WTC11 (cell line): ENCODE measurements around the gene KLC1. TPM values are rescaled to one million over a fixed set of nuclear protein-coding genes. Genes with fewer than 3 reads are reported as not detected.
A peak's percentile ranks its signal among the peaks of the same experiment; 100 is the strongest.

ENCODE experiments used
- ATAC-seq: fragments of 200-7000 bp; cut with Tn5 transposase; 2 replicates; pipeline ENCODE4 v1.10.0; 2021; ENCODE audit warnings: mild to moderate bottlenecking, moderate library complexity
- CTCF ChIA-PET: fragments of 300-600 bp; sonication (Branson Sonifier 250); formaldehyde crosslinking; loops from one replicate; lab custom pipeline; 2021; ENCODE audit warnings: antibody characterized with exemption; lab: Charles Lee
- POLR2A ChIA-PET: fragments of 350-600 bp; sonication (Branson Sonifier 250); formaldehyde crosslinking; loops from one replicate; lab custom pipeline; 2021; ENCODE audit warnings: antibody characterized with exemption; lab: Charles Lee
- DNase-seq: peaks from one replicate; pipeline ENCODE4 v3.0.0; 2021; ENCODE audit warnings: low spot score
- H3K27ac Mint-ChIP-seq: 2 replicates; pipeline ENCODE4 v1.8.0; 2021; ENCODE audit warnings: mixed read lengths
- H3K27me3 Mint-ChIP-seq: 2 replicates; pipeline ENCODE4 v1.8.0; 2021; ENCODE audit warnings: low read depth, mild to moderate bottlenecking, moderate library complexity, mixed read lengths
- H3K36me3 Mint-ChIP-seq: 2 replicates; pipeline ENCODE4 v1.8.0; 2021; ENCODE audit warnings: mixed read lengths
- H3K4me1 Mint-ChIP-seq: 2 replicates; pipeline ENCODE4 v1.8.0; 2022; ENCODE audit warnings: mixed read lengths
- H3K4me3 Mint-ChIP-seq: 2 replicates; pipeline ENCODE4 v1.8.0; 2021; ENCODE audit warnings: mild to moderate bottlenecking, moderate library complexity, mixed read lengths
- H3K9me3 Mint-ChIP-seq: 2 replicates; pipeline ENCODE4 v1.8.0; 2021; ENCODE audit warnings: mixed read lengths
- AFF4 ChIP-seq: sonication (generic); formaldehyde crosslinking; IDR thresholded peaks from 2 replicates; pipeline ENCODE4 v1.8.1; 2023; ENCODE audit warnings: mild to moderate bottlenecking, missing genetic modification reagents, borderline replicate concordance
- CBFB ChIP-seq: sonication (generic); formaldehyde crosslinking; IDR thresholded peaks from 2 replicates; pipeline ENCODE4 v1.8.1; 2022; ENCODE audit warnings: mild to moderate bottlenecking, low read depth, missing genetic modification reagents
- E2F5 ChIP-seq: sonication (generic); formaldehyde crosslinking; IDR thresholded peaks from 2 replicates; pipeline ENCODE4 v1.8.1; 2022; ENCODE audit warnings: mild to moderate bottlenecking, moderate library complexity, missing genetic modification reagents
- ELF4 ChIP-seq: sonication (generic); formaldehyde crosslinking; IDR thresholded peaks from 2 replicates; pipeline ENCODE4 v1.8.1; 2022; ENCODE audit warnings: low read depth, mild to moderate bottlenecking, moderate library complexity, missing genetic modification reagents
- FOXJ3 ChIP-seq: sonication (generic); formaldehyde crosslinking; IDR thresholded peaks from 2 replicates; pipeline ENCODE4 v1.9.0; 2021; ENCODE audit warnings: missing genetic modification reagents, mild to moderate bottlenecking, borderline replicate concordance
- IRF1 ChIP-seq: sonication (generic); formaldehyde crosslinking; IDR thresholded peaks from 2 replicates; pipeline ENCODE4 v1.8.0; 2023; ENCODE audit warnings: missing genetic modification reagents
- KAT7 ChIP-seq: sonication (generic); formaldehyde crosslinking; IDR thresholded peaks from 2 replicates; pipeline ENCODE4 v1.8.1; 2023; ENCODE audit warnings: missing genetic modification reagents, mild to moderate bottlenecking, borderline replicate concordance
- NR3C1 ChIP-seq: sonication (generic); formaldehyde crosslinking; conservative IDR thresholded peaks from 2 replicates; pipeline ENCODE4 v1.8.1; 2023; ENCODE audit warnings: low read depth, mild to moderate bottlenecking, missing genetic modification reagents
- RORB ChIP-seq: fragments of 250-450 bp; sonication (Bioruptor Pico); IDR thresholded peaks from 2 replicates; pipeline ENCODE4 v1.9.0; 2021; ENCODE audit warnings: mild to moderate bottlenecking
- SOX15 ChIP-seq: fragments of 250-450 bp; sonication (Bioruptor Pico); IDR thresholded peaks from 2 replicates; pipeline ENCODE4 v1.9.0; 2021; ENCODE audit warnings: mild to moderate bottlenecking
- SP1 ChIP-seq: sonication (generic); formaldehyde crosslinking; conservative IDR thresholded peaks from 2 replicates; pipeline ENCODE4 v1.8.1; 2022; ENCODE audit warnings: missing genetic modification reagents
- TEAD4 ChIP-seq: sonication (generic); formaldehyde crosslinking; IDR thresholded peaks from 2 replicates; pipeline ENCODE4 v1.8.0; 2022; ENCODE audit warnings: mild to moderate bottlenecking, missing genetic modification reagents
- ZMAT4 ChIP-seq: fragments of 250-450 bp; sonication (Bioruptor Pico); IDR thresholded peaks from 2 replicates; pipeline ENCODE4 v1.9.0; 2021; ENCODE audit warnings: mild to moderate bottlenecking
- ZNF219 ChIP-seq: sonication (generic); formaldehyde crosslinking; IDR thresholded peaks from 2 replicates; pipeline ENCODE4 v1.8.0; 2023; ENCODE audit warnings: missing genetic modification reagents, mild to moderate bottlenecking, borderline replicate concordance
- ZNF232 ChIP-seq: sonication (generic); formaldehyde crosslinking; IDR thresholded peaks from 2 replicates; pipeline ENCODE4 v1.8.0; 2022; ENCODE audit warnings: mild to moderate bottlenecking, missing genetic modification reagents
- ZNF423 ChIP-seq: fragments of 250-450 bp; sonication (Bioruptor Pico); IDR thresholded peaks from 2 replicates; pipeline ENCODE4 v2.1.2; 2022; ENCODE audit warnings: mild to moderate bottlenecking, moderate library complexity
- total RNA-seq: library from RNA; stranded (reverse); gene quantifications from 3 replicates; pipeline ENCODE4 v1.2.3, GENCODE V29; 2021
- TF ChIP-seq, protein P1 (sequence below): fragments of 250-450 bp; sonication (Bioruptor Pico); IDR thresholded peaks from 2 replicates; pipeline ENCODE4 v2.1.2; 2022; ENCODE audit warnings: mild to moderate bottlenecking, moderate library complexity
- TF ChIP-seq, protein P2 (sequence below): sonication (generic); formaldehyde crosslinking; IDR thresholded peaks from 2 replicates; pipeline ENCODE4 v1.8.0; 2022; ENCODE audit warnings: mild to moderate bottlenecking, missing genetic modification reagents
- TF ChIP-seq, protein P3 (sequence below): sonication (generic); formaldehyde crosslinking; IDR thresholded peaks from 2 replicates; pipeline ENCODE4 v1.8.1; 2023; ENCODE audit warnings: mild to moderate bottlenecking, moderate library complexity, missing genetic modification reagents
- TF ChIP-seq, protein P4 (sequence below): sonication (generic); formaldehyde crosslinking; IDR thresholded peaks from 2 replicates; pipeline ENCODE4 v1.8.1; 2022; ENCODE audit warnings: low read depth, missing genetic modification reagents, borderline replicate concordance

The KLC1 gene
- total RNA-seq, 1 experiment from 2014 or later, result 171 TPM

GRCh38 chr14:103733651-103734050 is 104.6 kb downstream of the KLC1 start:
- no peak for DNase-seq

DNA sequence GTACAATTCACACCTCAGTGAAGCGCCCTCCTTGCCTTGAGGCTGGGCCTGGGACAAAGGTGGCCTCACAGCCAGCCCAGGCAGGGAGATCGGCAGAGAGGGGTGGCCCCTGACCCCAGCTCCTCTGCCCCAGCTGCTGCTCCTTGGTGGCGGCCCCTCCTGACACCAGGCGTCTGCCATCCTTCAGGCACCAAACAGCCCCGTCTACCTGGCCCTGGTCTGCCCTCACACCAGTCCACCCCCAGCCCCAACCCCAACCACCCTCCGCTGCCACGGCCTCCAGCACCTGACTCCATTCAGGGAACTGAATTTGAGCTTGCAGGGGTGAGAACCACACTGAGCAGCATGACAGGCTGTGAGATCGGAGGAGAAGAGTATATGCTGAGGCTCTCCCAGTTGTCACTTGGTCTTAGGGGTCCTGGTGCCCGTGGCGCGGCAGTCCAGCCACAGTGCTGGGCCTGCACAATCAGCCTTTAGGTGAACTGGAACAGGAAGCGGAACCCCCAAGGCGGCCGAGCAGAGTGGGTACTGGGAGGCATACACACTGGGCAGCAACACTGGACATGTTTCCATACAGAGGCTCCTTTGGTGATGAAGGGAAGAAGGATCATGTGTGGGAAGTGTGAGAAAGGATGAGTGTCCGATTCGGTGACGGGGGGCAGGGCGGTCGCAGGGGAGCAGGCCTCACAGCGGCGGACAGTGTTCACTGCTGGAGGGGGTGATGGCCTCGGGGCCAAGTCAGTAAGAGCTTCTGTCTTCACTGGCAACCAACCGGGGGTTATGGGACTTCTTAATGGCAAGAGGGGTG is 105.3 kb downstream of the KLC1 start:
- no peaks in the 10 kb centered on the region for H3K9me3 Mint-ChIP-seq
- ChIA-PET CTCF (interaction anchor here (1.2 to 1.9 kb wide), 2 partner anchors 167 kb away, joined by 3 to 6 read pairs; no protein-coding TSS in a partner anchor), POLR2A (no interaction called here)
- TF ChIP-seq, protein P1, sequence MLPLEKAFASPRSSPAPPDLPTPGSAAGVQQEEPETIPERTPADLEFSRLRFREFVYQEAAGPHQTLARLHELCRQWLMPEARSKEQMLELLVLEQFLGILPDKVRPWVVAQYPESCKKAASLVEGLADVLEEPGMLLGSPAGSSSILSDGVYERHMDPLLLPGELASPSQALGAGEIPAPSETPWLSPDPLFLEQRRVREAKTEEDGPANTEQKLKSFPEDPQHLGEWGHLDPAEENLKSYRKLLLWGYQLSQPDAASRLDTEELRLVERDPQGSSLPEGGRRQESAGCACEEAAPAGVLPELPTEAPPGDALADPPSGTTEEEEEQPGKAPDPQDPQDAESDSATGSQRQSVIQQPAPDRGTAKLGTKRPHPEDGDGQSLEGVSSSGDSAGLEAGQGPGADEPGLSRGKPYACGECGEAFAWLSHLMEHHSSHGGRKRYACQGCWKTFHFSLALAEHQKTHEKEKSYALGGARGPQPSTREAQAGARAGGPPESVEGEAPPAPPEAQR (CRISPR knock-in tag), result no peak
- TF ChIP-seq ELF4 (CRISPR knock-in tag), result no peak
- peak overlapping the region; percentile 17; the same call in 1 of the 2 replicates for H3K27ac Mint-ChIP-seq
- no peak overlapping the region for H3K4me3 Mint-ChIP-seq
- peaks cover 14% of the 10 kb centered on the region for H3K36me3 Mint-ChIP-seq
- no peaks in the 10 kb centered on the region for H3K4me1 Mint-ChIP-seq
- no peak for ATAC-seq
- DNase-seq, result no peak
- H3K27me3 Mint-ChIP-seq, result no peaks in the 10 kb centered on the region

More at GRCh38 chr14:103733651-103734050, 104.6 kb downstream of the KLC1 start:
- Mint-ChIP-seq H3K4me1 (no peaks in the 10 kb centered on the region), H3K27ac (no peak overlapping the region), H3K9me3 (no peaks in the 10 kb centered on the region), H3K4me3 (no peak overlapping the region), H3K27me3 (no peaks in the 10 kb centered on the region), H3K36me3 (peaks cover 20% of the 10 kb centered on the region)
- POLR2A ChIA-PET, result no interaction called here
- no peak for ATAC-seq
- CTCF ChIA-PET, result interaction anchor here (1.1 to 1.2 kb wide), 2 partner anchors 18 to 167 kb away, joined by 3 read pairs; partner anchors contain the start of genes XRCC3 and ZFYVE21
- TF ChIP-seq ZMAT4 (CRISPR knock-in tag), result no peak

- POLR2A ChIA-PET, result no interaction called here
- ATAC-seq (no peak), DNase-seq (no peak)
- Mint-ChIP-seq H3K27me3 (no peaks in the 10 kb centered on the region), H3K4me1 (peaks cover 4% of the 10 kb centered on the region), H3K9me3 (no peaks in the 10 kb centered on the region), H3K4me3 (no peak overlapping the region), H3K36me3 (peaks cover 14% of the 10 kb centered on the region), H3K27ac (peak overlapping the region; percentile 41; the same call in 1 of the 2 replicates)
- CTCF ChIA-PET, result interaction anchor here (0.7 to 1.9 kb wide), 6 partner anchors 36 to 166 kb away, joined by 3 to 6 read pairs (median 3); no protein-coding TSS in a partner anchor
- no peak for TF ChIP-seq ZNF232
- no peak for TF ChIP-seq ZNF219
- TF ChIP-seq ZNF423 (CRISPR knock-in tag), result no peak
- TF ChIP-seq TEAD4 (CRISPR knock-in tag), result no peak
- no peak for TF ChIP-seq IRF1 (CRISPR knock-in tag)
- no peak for TF ChIP-seq SP1 (CRISPR knock-in tag)
- no peak for TF ChIP-seq SOX15
- TF ChIP-seq, protein P2, sequence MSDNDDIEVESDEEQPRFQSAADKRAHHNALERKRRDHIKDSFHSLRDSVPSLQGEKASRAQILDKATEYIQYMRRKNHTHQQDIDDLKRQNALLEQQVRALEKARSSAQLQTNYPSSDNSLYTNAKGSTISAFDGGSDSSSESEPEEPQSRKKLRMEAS (CRISPR knock-in tag), result no peak
- TF ChIP-seq, protein P3, sequence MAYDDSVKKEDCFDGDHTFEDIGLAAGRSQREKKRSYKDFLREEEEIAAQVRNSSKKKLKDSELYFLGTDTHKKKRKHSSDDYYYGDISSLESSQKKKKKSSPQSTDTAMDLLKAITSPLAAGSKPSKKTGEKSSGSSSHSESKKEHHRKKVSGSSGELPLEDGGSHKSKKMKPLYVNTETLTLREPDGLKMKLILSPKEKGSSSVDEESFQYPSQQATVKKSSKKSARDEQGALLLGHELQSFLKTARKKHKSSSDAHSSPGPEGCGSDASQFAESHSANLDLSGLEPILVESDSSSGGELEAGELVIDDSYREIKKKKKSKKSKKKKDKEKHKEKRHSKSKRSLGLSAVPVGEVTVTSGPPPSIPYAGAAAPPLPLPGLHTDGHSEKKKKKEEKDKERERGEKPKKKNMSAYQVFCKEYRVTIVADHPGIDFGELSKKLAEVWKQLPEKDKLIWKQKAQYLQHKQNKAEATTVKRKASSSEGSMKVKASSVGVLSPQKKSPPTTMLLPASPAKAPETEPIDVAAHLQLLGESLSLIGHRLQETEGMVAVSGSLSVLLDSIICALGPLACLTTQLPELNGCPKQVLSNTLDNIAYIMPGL (CRISPR knock-in tag), result no peak
- TF ChIP-seq, protein P4, sequence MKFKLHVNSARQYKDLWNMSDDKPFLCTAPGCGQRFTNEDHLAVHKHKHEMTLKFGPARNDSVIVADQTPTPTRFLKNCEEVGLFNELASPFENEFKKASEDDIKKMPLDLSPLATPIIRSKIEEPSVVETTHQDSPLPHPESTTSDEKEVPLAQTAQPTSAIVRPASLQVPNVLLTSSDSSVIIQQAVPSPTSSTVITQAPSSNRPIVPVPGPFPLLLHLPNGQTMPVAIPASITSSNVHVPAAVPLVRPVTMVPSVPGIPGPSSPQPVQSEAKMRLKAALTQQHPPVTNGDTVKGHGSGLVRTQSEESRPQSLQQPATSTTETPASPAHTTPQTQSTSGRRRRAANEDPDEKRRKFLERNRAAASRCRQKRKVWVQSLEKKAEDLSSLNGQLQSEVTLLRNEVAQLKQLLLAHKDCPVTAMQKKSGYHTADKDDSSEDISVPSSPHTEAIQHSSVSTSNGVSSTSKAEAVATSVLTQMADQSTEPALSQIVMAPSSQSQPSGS (CRISPR knock-in tag), result no peak
- no peak for TF ChIP-seq E2F5 (CRISPR knock-in tag)
- no peak for TF ChIP-seq AFF4 (CRISPR knock-in tag)
- TF ChIP-seq RORB (CRISPR knock-in tag), result no peak
- TF ChIP-seq CBFB (CRISPR knock-in tag), result no peak
- no peak for TF ChIP-seq FOXJ3 (CRISPR knock-in tag)
- no peak for TF ChIP-seq KAT7 (CRISPR knock-in tag)
- TF ChIP-seq NR3C1 (CRISPR knock-in tag), result no peak
Measured at GRCh38 chr14:103735022-103735421, 106.0 kb downstream of the KLC1 start.
